Measurements from ENCODE around the gene KIF13A. TPM values are rescaled to one million over a fixed set of nuclear protein-coding genes. Genes with fewer than 3 reads are reported as not detected.

The KIF13A gene
- total and polyA plus RNA-seq, 4 donors, result 4.3 to 28.1 (median 10.6) TPM

GRCh38 chr6:17861361-17861760, 126.1 kb downstream of the KIF13A start:
- no peak for DNase-seq (ENCODE audit: low spot score)
- H3K27ac ChIP-seq (ENCODE audit: low read depth in 1 of 2, low read length in 2 of 2), result no peak overlapping the region
- H3K27me3 ChIP-seq (ENCODE audit: control insufficient read depth in 4 of 4, insufficient read depth in 4 of 4, low read length in 3 of 4), result no peaks in the 10 kb centered on the region
- H3K36me3 ChIP-seq (ENCODE audit: control insufficient read depth in 4 of 4, insufficient read depth in 3 of 4, low read depth in 1 of 4, low read length in 3 of 4), result peaks cover 0 to 2% (median 0%) of the 10 kb centered on the region in 4 donors
- WGBS, result 95% methylated on average over 1 of the region's 1 CpG
- H3K9me3 ChIP-seq (ENCODE audit: control insufficient read depth in 4 of 4, low read length in 3 of 4), result no peaks in the 10 kb centered on the region
- H3K9ac ChIP-seq (ENCODE audit: low read depth in 1 of 2, low read length in 2 of 2), result no peak overlapping the region
- H3K4me1 ChIP-seq (ENCODE audit: control insufficient read depth in 4 of 4, insufficient read depth in 4 of 4, low read length in 3 of 4), result peaks cover 0 to 2% (median 0%) of the 10 kb centered on the region in 4 donors
- H3K4me3 ChIP-seq (ENCODE audit: low read depth in 1 of 3, low read length in 3 of 3), result no peak overlapping the region
- TF ChIP-seq TAF1 (conservative IDR thresholded peaks at IDR 0.05) (no peak), RXRA (IDR thresholded peaks at IDR 0.05) (no peak), YY1 (IDR thresholded peaks at IDR 0.05) (no peak), EGR1 (IDR thresholded peaks at IDR 0.05; ENCODE audit: low read depth in 2 of 2) (no peak), HNF4A (conservative IDR thresholded peaks at IDR 0.05) (no peak), ATF3 (IDR thresholded peaks at IDR 0.05) (no peak), JUND (IDR thresholded peaks at IDR 0.05) (no peak), GABPA (IDR thresholded peaks at IDR 0.05 in 1 of 2, conservative IDR thresholded peaks at IDR 0.05 in 1 of 2) (no peak), SP1 (IDR thresholded peaks at IDR 0.05) (no peak), REST (IDR thresholded peaks at IDR 0.05) (no peak), FOXA2 (IDR thresholded peaks at IDR 0.05) (no peak), HNF4G (IDR thresholded peaks at IDR 0.05) (no peak), NR2F2 (IDR thresholded peaks at IDR 0.05) (no peak), CTCF (IDR thresholded peaks at IDR 0.05; ENCODE audit: low read depth, low read length, missing input control) (no peak), RAD21 (IDR thresholded peaks at IDR 0.05) (no peak)

GRCh38 chr6:17859846-17860245, 127.6 kb downstream of the KIF13A start:
- Histone ChIP-seq H3K27ac (ENCODE audit: low read depth in 1 of 2, low read length in 2 of 2) (no peak overlapping the region), H3K36me3 (ENCODE audit: control insufficient read depth in 4 of 4, insufficient read depth in 3 of 4, low read depth in 1 of 4, low read length in 3 of 4) (peaks cover 0 to 4% (median 2%) of the 10 kb centered on the region in 4 donors), H3K4me3 (ENCODE audit: low read depth in 1 of 3, low read length in 3 of 3) (no peak overlapping the region), H3K27me3 (ENCODE audit: control insufficient read depth in 4 of 4, insufficient read depth in 4 of 4, low read length in 3 of 4) (no peaks in the 10 kb centered on the region), H3K4me1 (ENCODE audit: control insufficient read depth in 4 of 4, insufficient read depth in 4 of 4, low read length in 3 of 4) (peaks cover 0 to 2% (median 0%) of the 10 kb centered on the region in 4 donors), H3K9me3 (ENCODE audit: control insufficient read depth in 4 of 4, low read length in 3 of 4) (no peaks in the 10 kb centered on the region), H3K9ac (ENCODE audit: low read depth in 1 of 2, low read length in 2 of 2) (no peak overlapping the region)
- TF ChIP-seq RAD21 (IDR thresholded peaks at IDR 0.05), result no peak
- TF ChIP-seq REST (IDR thresholded peaks at IDR 0.05), result no peak
- no peak for TF ChIP-seq FOXA2 (IDR thresholded peaks at IDR 0.05)
- no peak for TF ChIP-seq HNF4G (IDR thresholded peaks at IDR 0.05)
- TF ChIP-seq NR2F2 (IDR thresholded peaks at IDR 0.05), result no peak
- no peak for TF ChIP-seq EGR1 (IDR thresholded peaks at IDR 0.05; ENCODE audit: low read depth in 2 of 2)
- 97% methylated on average over 4 of the region's 4 CpGs for WGBS
- DNase-seq (ENCODE audit: low spot score), result no peak
